Astrocyte of the spinal cord (primary cell): ENCODE results near the gene LAMA4.

ENCODE experiments used
- DNase-seq: peaks from one replicate; pipeline ENCODE4 v3.0.0; 2011; ENCODE audit warnings: low read depth, low spot score
- H3K4me3 ChIP-seq: 2 replicates; pipeline ENCODE4 v1.5.1; 2011; ENCODE audit warnings: low read depth, mild to moderate bottlenecking, low read length, moderate library complexity
- CTCF ChIP-seq: IDR thresholded peaks from 2 replicates; pipeline ENCODE4 v1.5.1; 2012; ENCODE audit warnings: low read depth, mild to moderate bottlenecking, low read length, inconsistent platforms
- in situ Hi-C: cut with HindIII; loops from 2 replicates; pipeline ENCODE4 v1.10.0; 2017; ENCODE audit warnings: low sequenced_read_pairs

LAMA4 gene

GRCh38 chr6:112218563-112218962 is 35.8 kb downstream of the LAMA4 start:
- no peak overlapping the region for H3K4me3 ChIP-seq
- in situ Hi-C loops, result no loop called here
- DNase-seq, result peak; percentile 61
- no peak for TF ChIP-seq CTCF

- DNase-seq, result peak; percentile 84
- in situ Hi-C loops, result no loop called here
- H3K4me3 ChIP-seq, result no peak overlapping the region
- no peak for TF ChIP-seq CTCF
These were observed 37.5 kb downstream of the LAMA4 start for GRCh38 chr6:112216662-112217551.

GRCh38 chr6:112215488-112216284 is 38.7 kb downstream of the LAMA4 start:
- H3K4me3 ChIP-seq, result no peak overlapping the region
- in situ Hi-C loops, result no loop called here
- TF ChIP-seq CTCF, result no peak
- no peak for DNase-seq

GRCh38 chr6:112214739-112215269 is 39.6 kb downstream of the LAMA4 start:
- no peak for TF ChIP-seq CTCF
- no peak for DNase-seq
- H3K4me3 ChIP-seq, result no peak overlapping the region
- in situ Hi-C loops, result no loop called here

- no peak for DNase-seq
- TF ChIP-seq CTCF, result no peak
- no peak overlapping the region for H3K4me3 ChIP-seq
- in situ Hi-C loops, result no loop called here
These were observed 43.5 kb downstream of the LAMA4 start for GRCh38 chr6:112210852-112211251.

GRCh38 chr6:112209131-112209530 is 45.2 kb downstream of the LAMA4 start:
- DNase-seq, result no peak
- no peak for TF ChIP-seq CTCF
- in situ Hi-C loops, result no loop called here
- H3K4me3 ChIP-seq, result no peak overlapping the region
